IgD-negative memory B cell (primary cell): ENCODE data around the gene HRH3. TPM values are rescaled to one million over a fixed set of nuclear protein-coding genes. Genes with fewer than 3 reads are reported as not detected.

ENCODE experiments used
- polyA plus RNA-seq: library from polyadenylated mRNA; unstranded; fragments of 300-500 nt; fragmentation: Illumina TruSeq; gene quantifications from one replicate; pipeline ENCODE4 v1.2.3, GENCODE V29; 2021

Gene HRH3
- polyA plus RNA-seq, 1 donor from 2014 or later: not detected

Other genes with a start within 250 kb of the HRH3 start
- 3.4 TPM for gene TAF4, start 154.4 kb downstream of the HRH3 start, polyA plus RNA-seq
- gene LSM14B, start 97.8 kb downstream of the HRH3 start, polyA plus RNA-seq: 0.98 TPM
- 428 TPM for gene PSMA7, start 76.9 kb downstream of the HRH3 start, polyA plus RNA-seq
- 1.4 TPM for gene SS18L1, start 76.5 kb downstream of the HRH3 start, polyA plus RNA-seq
- 26.2 TPM for gene MTG2, start 37.2 kb downstream of the HRH3 start, polyA plus RNA-seq
- 25.6 TPM for gene OSBPL2, start 18.2 kb upstream of the HRH3 start, polyA plus RNA-seq
- 149 TPM for gene ADRM1, start 82.7 kb upstream of the HRH3 start, polyA plus RNA-seq
- 10.1 TPM for gene LAMA5, start 147.0 kb upstream of the HRH3 start, polyA plus RNA-seq
- 3,148 TPM for gene RPS21, start 166.8 kb upstream of the HRH3 start, polyA plus RNA-seq
- gene CABLES2, start 187.0 kb upstream of the HRH3 start, polyA plus RNA-seq: 1.1 TPM
- gene RBBP8NL, start 207.3 kb upstream of the HRH3 start, polyA plus RNA-seq: not detected